ENCODE data around the gene PRSS22. TPM values are rescaled to one million over a fixed set of nuclear protein-coding genes. Genes with fewer than 3 reads are reported as not detected.
A peak's percentile ranks its signal among the peaks of the same experiment; 100 is the strongest.

Gene PRSS22
- total and polyA plus RNA-seq, 2 donors (not counting 1 experiment from before 2014, with no cell fraction given): not detected

DNA sequence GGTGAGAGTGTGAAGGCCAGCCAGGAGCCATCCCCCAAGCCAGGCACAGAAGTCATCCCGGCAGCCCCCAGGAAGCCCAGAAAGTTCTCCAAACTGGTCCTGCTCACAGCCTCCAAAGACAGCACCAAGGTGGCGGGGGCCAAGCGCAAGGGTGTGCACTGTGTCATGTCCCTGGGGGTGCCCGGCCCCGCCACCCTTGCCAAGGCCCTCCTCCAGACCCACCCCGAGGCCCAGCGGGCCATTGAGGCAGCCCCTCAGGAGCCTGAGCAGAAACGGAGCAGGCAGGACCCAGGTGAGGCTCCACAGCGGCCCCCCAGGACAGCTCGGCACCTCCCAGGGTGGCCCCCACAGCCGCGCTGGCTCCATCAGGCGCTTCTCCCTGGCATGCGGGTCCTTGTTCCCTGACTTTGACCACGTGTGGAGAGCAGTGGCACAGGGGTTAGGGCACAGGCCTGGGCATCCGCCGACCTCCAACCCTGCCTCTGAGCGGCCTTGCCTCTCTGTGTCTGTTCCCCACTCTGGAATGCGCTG is 38.6 kb upstream of the PRSS22 start:
- Mint-ChIP-seq H3K4me1 (peaks cover 13% of the 10 kb centered on the region), H3K4me3 (peak overlapping the region; percentile 70), H3K9me3 (ENCODE audit: insufficient read depth) (no peaks in the 10 kb centered on the region), H3K27ac (no peak overlapping the region), H3K27me3 (no peaks in the 10 kb centered on the region)
- TF ChIP-seq, protein P1, sequence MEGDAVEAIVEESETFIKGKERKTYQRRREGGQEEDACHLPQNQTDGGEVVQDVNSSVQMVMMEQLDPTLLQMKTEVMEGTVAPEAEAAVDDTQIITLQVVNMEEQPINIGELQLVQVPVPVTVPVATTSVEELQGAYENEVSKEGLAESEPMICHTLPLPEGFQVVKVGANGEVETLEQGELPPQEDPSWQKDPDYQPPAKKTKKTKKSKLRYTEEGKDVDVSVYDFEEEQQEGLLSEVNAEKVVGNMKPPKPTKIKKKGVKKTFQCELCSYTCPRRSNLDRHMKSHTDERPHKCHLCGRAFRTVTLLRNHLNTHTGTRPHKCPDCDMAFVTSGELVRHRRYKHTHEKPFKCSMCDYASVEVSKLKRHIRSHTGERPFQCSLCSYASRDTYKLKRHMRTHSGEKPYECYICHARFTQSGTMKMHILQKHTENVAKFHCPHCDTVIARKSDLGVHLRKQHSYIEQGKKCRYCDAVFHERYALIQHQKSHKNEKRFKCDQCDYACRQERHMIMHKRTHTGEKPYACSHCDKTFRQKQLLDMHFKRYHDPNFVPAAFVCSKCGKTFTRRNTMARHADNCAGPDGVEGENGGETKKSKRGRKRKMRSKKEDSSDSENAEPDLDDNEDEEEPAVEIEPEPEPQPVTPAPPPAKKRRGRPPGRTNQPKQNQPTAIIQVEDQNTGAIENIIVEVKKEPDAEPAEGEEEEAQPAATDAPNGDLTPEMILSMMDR (IDR thresholded peaks at IDR 0.05): no peak
- no peak for TF ChIP-seq EZH2 (IDR thresholded peaks at IDR 0.05; ENCODE audit: borderline replicate concordance, insufficient read depth, low read depth, low read length, poor library complexity, severe bottlenecking)
- ChIA-PET POLR2A (interaction anchor here (1.2 to 1.4 kb wide), 2 partner anchors 14 to 28 kb away, joined by 4 to 8 read pairs; partner anchors contain the start of gene FLYWCH2), CTCF (interaction anchor here (0.8 to 1.4 kb wide), 4 partner anchors 9 to 28 kb away, joined by 3 to 7 read pairs (median 6); no protein-coding TSS in a partner anchor)
- intact Hi-C loops (cut with micrococcal nuclease): loop anchor here (1.0 to 2.0 kb wide), 2 partner anchors 9 to 14 kb away; partner anchors contain the start of gene FLYWCH2
- peaks cover 38% of the 10 kb centered on the region for H3K79me2 ChIP-seq (ENCODE audit: control insufficient read depth, insufficient read depth, low read length)
- peak overlapping the region; percentile 70 for H3K4me2 ChIP-seq (replicated peaks; ENCODE audit: low read depth, low read length, poor library complexity, severe bottlenecking)
- H3K4me3 ChIP-seq (ENCODE audit: control extremely low read depth in 1 of 5, extremely low read depth in 1 of 5, insufficient read depth in 1 of 5, low read depth in 2 of 5, low read length in 4 of 5): no peak overlapping the region
- WGBS (ENCODE audit: insufficient coverage): 98% methylated on average over 19 of the region's 19 CpGs
- no peaks in the 10 kb centered on the region for H3K36me3 ChIP-seq (replicated peaks in 1 of 2; ENCODE audit: control extremely low read depth in 1 of 2, control insufficient read depth in 1 of 2, extremely low read depth in 1 of 2, insufficient read depth in 2 of 2, low read length in 1 of 2)
- H3K27me3 ChIP-seq (replicated peaks in 1 of 4; ENCODE audit: control extremely low read depth in 1 of 4, control insufficient read depth in 3 of 4, insufficient read depth in 4 of 4, low read length in 3 of 4): no peaks in the 10 kb centered on the region
- ATAC-seq (ENCODE audit: low read depth) (no peak), DNase-seq (no peak)
- peaks cover 19% of the 10 kb centered on the region for H4K20me1 ChIP-seq (ENCODE audit: control insufficient read depth, insufficient read depth, low read length, poor library complexity, severe bottlenecking)
- peaks cover 17 to 21% of the 10 kb centered on the region in 2 donors for H3K4me1 ChIP-seq (ENCODE audit: control insufficient read depth in 2 of 2, insufficient read depth in 2 of 2, low read length in 2 of 2)
- H3K9me3 ChIP-seq (ENCODE audit: control extremely low read depth in 1 of 3, control insufficient read depth in 2 of 3, insufficient read depth in 1 of 3, low read length in 2 of 3): no peaks in the 10 kb centered on the region
- H3K27ac ChIP-seq (ENCODE audit: low read length in 2 of 2): no peak overlapping the region
- H3K9ac ChIP-seq (ENCODE audit: low read length): no peak overlapping the region
- no peak overlapping the region for H2AFZ ChIP-seq (ENCODE audit: insufficient read depth, low read depth, low read length, poor library complexity, severe bottlenecking)

DNA sequence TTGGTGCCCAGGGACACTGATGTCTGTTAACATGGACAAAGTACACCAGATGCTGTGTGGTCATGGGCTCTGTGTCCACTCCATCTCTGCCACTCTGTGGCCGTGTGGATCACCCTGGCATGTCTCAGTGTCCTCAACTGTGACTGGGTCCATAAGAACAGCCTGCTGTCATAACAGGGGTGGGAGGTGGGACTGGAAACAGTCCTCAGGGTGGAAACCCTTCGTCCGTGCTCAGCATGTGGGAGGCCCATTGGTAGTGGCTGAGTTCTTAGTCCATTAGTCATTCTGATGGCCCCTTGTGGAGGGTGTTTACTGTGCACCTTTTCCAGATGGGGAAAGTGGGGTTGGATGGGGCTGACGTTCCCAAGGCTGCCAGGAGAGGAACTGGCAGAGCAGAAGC is 37.8 kb upstream of the PRSS22 start:
- WGBS (ENCODE audit: insufficient coverage): 95% methylated on average over 4 of the region's 4 CpGs
- Histone ChIP-seq H3K4me2 (replicated peaks; ENCODE audit: low read depth, low read length, poor library complexity, severe bottlenecking) (no peak overlapping the region), H3K27me3 (replicated peaks in 1 of 4; ENCODE audit: control extremely low read depth in 1 of 4, control insufficient read depth in 3 of 4, insufficient read depth in 4 of 4, low read length in 3 of 4) (no peaks in the 10 kb centered on the region), H3K4me1 (ENCODE audit: control insufficient read depth in 2 of 2, insufficient read depth in 2 of 2, low read length in 2 of 2) (peaks cover 17 to 21% of the 10 kb centered on the region in 2 donors), H3K36me3 (replicated peaks in 1 of 2; ENCODE audit: control extremely low read depth in 1 of 2, control insufficient read depth in 1 of 2, extremely low read depth in 1 of 2, insufficient read depth in 2 of 2, low read length in 1 of 2) (no peaks in the 10 kb centered on the region), H4K20me1 (ENCODE audit: control insufficient read depth, insufficient read depth, low read length, poor library complexity, severe bottlenecking) (peaks cover 19% of the 10 kb centered on the region), H3K27ac (ENCODE audit: low read length in 2 of 2) (no peak overlapping the region), H2AFZ (ENCODE audit: insufficient read depth, low read depth, low read length, poor library complexity, severe bottlenecking) (no peak overlapping the region), H3K79me2 (ENCODE audit: control insufficient read depth, insufficient read depth, low read length) (peaks cover 42% of the 10 kb centered on the region), H3K4me3 (ENCODE audit: control extremely low read depth in 1 of 5, extremely low read depth in 1 of 5, insufficient read depth in 1 of 5, low read depth in 2 of 5, low read length in 4 of 5) (no peak overlapping the region), H3K9me3 (ENCODE audit: control extremely low read depth in 1 of 3, control insufficient read depth in 2 of 3, insufficient read depth in 1 of 3, low read length in 2 of 3) (no peaks in the 10 kb centered on the region), H3K9ac (ENCODE audit: low read length) (no peak overlapping the region)
- peaks cover 13% of the 10 kb centered on the region for H3K4me1 Mint-ChIP-seq
- ATAC-seq (ENCODE audit: low read depth) (no peak), DNase-seq (no peak)
- no peaks in the 10 kb centered on the region for H3K27me3 Mint-ChIP-seq
- TF ChIP-seq EZH2 (IDR thresholded peaks at IDR 0.05; ENCODE audit: borderline replicate concordance, insufficient read depth, low read depth, low read length, poor library complexity, severe bottlenecking): no peak
- TF ChIP-seq, protein P1 (IDR thresholded peaks at IDR 0.05): no peak
- no peak overlapping the region for H3K4me3 Mint-ChIP-seq
- CTCF ChIA-PET: no interaction called here
- H3K9me3 Mint-ChIP-seq (ENCODE audit: insufficient read depth): no peaks in the 10 kb centered on the region
- no peak overlapping the region for H3K27ac Mint-ChIP-seq
- intact Hi-C loops (cut with micrococcal nuclease): loop anchor here (2.0 kb wide), 1 partner anchor 13 kb away; the partner anchor contains the start of gene FLYWCH2
- POLR2A ChIA-PET: no interaction called here

Data from B cell (primary cell).